HepG2 (cell line): ENCODE measurements around the gene AIMP2. TPM values are rescaled to one million over a fixed set of nuclear protein-coding genes. Genes with fewer than 3 reads are reported as not detected.
A peak's percentile ranks its signal among the peaks of the same experiment; 100 is the strongest.

ENCODE experiments used
- CHD2 ChIP-seq: IDR thresholded peaks from 2 replicates; pipeline ENCODE4 v1.6.1; 2011; ENCODE audit warnings: low read depth, low read length, improper control_type of control experiment
- FOXM1 ChIP-seq: sonication (generic); formaldehyde crosslinking; IDR thresholded peaks from 2 replicates; pipeline ENCODE4 v1.5.0; 2020; ENCODE audit warnings: missing genetic modification reagents
- HDAC1 ChIP-seq: sonication (generic); formaldehyde crosslinking; IDR thresholded peaks from 2 replicates; pipeline ENCODE4 v1.5.1; 2020; ENCODE audit warnings: mild to moderate bottlenecking, missing genetic modification reagents
- JARID2 ChIP-seq: sonication (generic); formaldehyde crosslinking; IDR thresholded peaks from 2 replicates; pipeline ENCODE4 v1.8.1; 2023; ENCODE audit warnings: missing genetic modification reagents, inconsistent platforms; ENCODE audit not compliant: insufficient replicate concordance
- NFE2L1 ChIP-seq: sonication (generic); formaldehyde crosslinking; IDR thresholded peaks from 2 replicates; pipeline ENCODE4 v1.4.0; 2020; ENCODE audit warnings: missing genetic modification reagents, mild to moderate bottlenecking, borderline replicate concordance
- NKX3-1 ChIP-seq: sonication (generic); formaldehyde crosslinking; IDR thresholded peaks from 2 replicates; pipeline ENCODE4 v1.5.0; 2020; ENCODE audit warnings: missing genetic modification reagents
- SOX5 ChIP-seq: IDR thresholded peaks from 2 replicates; pipeline ENCODE4 v1.6.1; 2016; ENCODE audit warnings: borderline replicate concordance
- U2AF1 ChIP-seq: fragments of 200-400 bp; formaldehyde crosslinking; optimal IDR thresholded peaks from 2 replicates; pipeline ENCODE3; 2017; ENCODE audit warnings: mild to moderate bottlenecking, low read depth, low read length
- ZFP62 ChIP-seq: sonication (generic); formaldehyde crosslinking; IDR thresholded peaks from 2 replicates; pipeline ENCODE4 v1.4.0; 2020; ENCODE audit warnings: missing genetic modification reagents
- ZNF34 ChIP-seq: sonication (generic); formaldehyde crosslinking; IDR thresholded peaks from 2 replicates; pipeline ENCODE4 v1.4.0; 2020; ENCODE audit warnings: mild to moderate bottlenecking, missing genetic modification reagents, borderline replicate concordance
- ZNF749 ChIP-seq: sonication (generic); formaldehyde crosslinking; IDR thresholded peaks from 2 replicates; pipeline ENCODE4 v1.8.0; 2022; ENCODE audit warnings: mild to moderate bottlenecking, missing genetic modification reagents, moderate library complexity, borderline replicate concordance
- ZNF878 ChIP-seq: sonication (generic); formaldehyde crosslinking; IDR thresholded peaks from 2 replicates; pipeline ENCODE4 v1.8.1; 2023; ENCODE audit warnings: mild to moderate bottlenecking, missing genetic modification reagents, moderate library complexity
- ZSCAN12 ChIP-seq: sonication (generic); formaldehyde crosslinking; IDR thresholded peaks from 2 replicates; pipeline ENCODE4 v1.9.0; 2021; ENCODE audit warnings: mild to moderate bottlenecking, missing genetic modification reagents
- polyA plus RNA-seq, 8 experiments: library from polyadenylated mRNA; depleted of rRNA in 3 of 8; stranded (reverse) in 7 of 8; unstranded in 1 of 8; fragments of >200 nt; fragmentation: Illumina TruSeq in 4 of 8; extraction: Trizol in 4 of 8; gene quantifications; 2 replicates each; pipeline versions ENCODE4 v1.2.1 to v1.2.3, GENCODE V29; 2011 to 2016; ENCODE audit warnings: low read depth in 4 of 8, missing spikeins in 1 of 8, mixed read lengths in 1 of 8; ENCODE audit not compliant: insufficient read depth in 1 of 8
- total RNA-seq, 5 experiments: library from RNA; depleted of rRNA; stranded (reverse); fragments of >200 nt; fragmentation: Illumina TruSeq; extraction: Trizol; gene quantifications; 2 replicates each; pipeline ENCODE4 v1.2.3, GENCODE V29; 2016; ENCODE audit warnings: low read depth in 1 of 5
- TF ChIP-seq, protein P1 (sequence below): sonication (generic); formaldehyde crosslinking; IDR thresholded peaks from 2 replicates; pipeline ENCODE4 v1.5.0; 2020; ENCODE audit warnings: missing genetic modification reagents
- TF ChIP-seq, protein P2 (sequence below): sonication (generic); formaldehyde crosslinking; IDR thresholded peaks from 2 replicates; pipeline ENCODE4 v1.8.1; 2023; ENCODE audit warnings: missing genetic modification reagents, inconsistent platforms, borderline replicate concordance
- TF ChIP-seq, protein P3 (sequence below): sonication (generic); formaldehyde crosslinking; IDR thresholded peaks from 2 replicates; pipeline ENCODE4 v1.5.1; 2020; ENCODE audit warnings: mild to moderate bottlenecking, missing genetic modification reagents, borderline replicate concordance
- TF ChIP-seq, protein P4 (sequence below): sonication (generic); formaldehyde crosslinking; IDR thresholded peaks from 2 replicates; pipeline ENCODE4 v1.4.0; 2020; ENCODE audit warnings: mild to moderate bottlenecking, missing genetic modification reagents
- TF ChIP-seq, protein P5 (sequence below): IDR thresholded peaks from 2 replicates; pipeline ENCODE4 v1.6.1; 2016; ENCODE audit warnings: missing genetic modification reagents, missing compliant biosample characterization

AIMP2 gene
- total and polyA plus RNA-seq, 2 of the 13 experiments (the other 11 are each of a cell fraction or from before 2014, with no cell fraction given) = 38.2 to 84.9 TPM

DNA sequence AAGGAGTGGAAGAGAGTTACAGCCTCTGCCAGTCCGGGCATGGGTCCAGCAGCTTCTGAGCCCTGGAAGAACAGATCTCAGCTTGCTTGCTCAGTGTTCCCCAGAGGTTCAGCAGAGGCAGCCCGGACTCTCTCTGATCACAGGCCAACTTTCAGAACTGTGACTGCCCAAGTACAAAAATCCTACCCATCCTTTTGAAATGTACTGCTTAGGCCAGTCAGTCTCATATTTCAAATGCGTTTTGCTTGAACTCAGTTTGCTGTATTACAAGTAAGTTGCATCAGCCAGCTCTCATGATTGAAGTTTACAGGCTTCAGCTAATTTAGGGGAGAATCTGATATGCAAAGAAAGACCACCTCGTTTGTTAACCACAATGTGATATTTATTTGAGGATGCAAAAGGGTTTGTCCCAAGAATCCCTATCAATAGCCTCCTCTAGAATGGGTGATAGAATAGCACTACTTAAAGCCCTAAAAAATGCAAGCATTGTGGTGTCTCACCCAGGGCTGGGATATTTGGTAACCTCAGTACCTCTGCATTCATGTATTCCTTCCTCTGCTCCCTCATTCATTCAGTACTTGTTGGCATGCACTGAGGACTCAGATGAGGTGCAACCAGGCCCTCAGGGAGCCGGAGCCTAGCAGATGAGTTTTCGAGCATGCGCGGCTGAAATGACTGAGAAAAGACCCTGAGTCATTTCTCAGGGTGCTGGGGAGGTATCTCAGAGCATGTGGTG is 7.0 kb downstream of the AIMP2 start (continued):
- TF ChIP-seq, protein P1, sequence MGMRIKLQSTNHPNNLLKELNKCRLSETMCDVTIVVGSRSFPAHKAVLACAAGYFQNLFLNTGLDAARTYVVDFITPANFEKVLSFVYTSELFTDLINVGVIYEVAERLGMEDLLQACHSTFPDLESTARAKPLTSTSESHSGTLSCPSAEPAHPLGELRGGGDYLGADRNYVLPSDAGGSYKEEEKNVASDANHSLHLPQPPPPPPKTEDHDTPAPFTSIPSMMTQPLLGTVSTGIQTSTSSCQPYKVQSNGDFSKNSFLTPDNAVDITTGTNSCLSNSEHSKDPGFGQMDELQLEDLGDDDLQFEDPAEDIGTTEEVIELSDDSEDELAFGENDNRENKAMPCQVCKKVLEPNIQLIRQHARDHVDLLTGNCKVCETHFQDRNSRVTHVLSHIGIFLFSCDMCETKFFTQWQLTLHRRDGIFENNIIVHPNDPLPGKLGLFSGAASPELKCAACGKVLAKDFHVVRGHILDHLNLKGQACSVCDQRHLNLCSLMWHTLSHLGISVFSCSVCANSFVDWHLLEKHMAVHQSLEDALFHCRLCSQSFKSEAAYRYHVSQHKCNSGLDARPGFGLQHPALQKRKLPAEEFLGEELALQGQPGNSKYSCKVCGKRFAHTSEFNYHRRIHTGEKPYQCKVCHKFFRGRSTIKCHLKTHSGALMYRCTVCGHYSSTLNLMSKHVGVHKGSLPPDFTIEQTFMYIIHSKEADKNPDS (CRISPR knock-in tag) = no peak
- no peak for TF ChIP-seq FOXM1 (CRISPR knock-in tag)
- TF ChIP-seq, protein P2, sequence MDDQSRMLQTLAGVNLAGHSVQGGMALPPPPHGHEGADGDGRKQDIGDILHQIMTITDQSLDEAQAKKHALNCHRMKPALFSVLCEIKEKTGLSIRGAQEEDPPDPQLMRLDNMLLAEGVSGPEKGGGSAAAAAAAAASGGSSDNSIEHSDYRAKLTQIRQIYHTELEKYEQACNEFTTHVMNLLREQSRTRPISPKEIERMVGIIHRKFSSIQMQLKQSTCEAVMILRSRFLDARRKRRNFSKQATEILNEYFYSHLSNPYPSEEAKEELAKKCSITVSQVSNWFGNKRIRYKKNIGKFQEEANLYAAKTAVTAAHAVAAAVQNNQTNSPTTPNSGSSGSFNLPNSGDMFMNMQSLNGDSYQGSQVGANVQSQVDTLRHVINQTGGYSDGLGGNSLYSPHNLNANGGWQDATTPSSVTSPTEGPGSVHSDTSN (CRISPR knock-in tag) = no peak
- no peak for TF ChIP-seq SOX5 (CRISPR knock-in tag)
- no peak for TF ChIP-seq CHD2
- TF ChIP-seq NKX3-1 = no peak
- TF ChIP-seq, protein P3, sequence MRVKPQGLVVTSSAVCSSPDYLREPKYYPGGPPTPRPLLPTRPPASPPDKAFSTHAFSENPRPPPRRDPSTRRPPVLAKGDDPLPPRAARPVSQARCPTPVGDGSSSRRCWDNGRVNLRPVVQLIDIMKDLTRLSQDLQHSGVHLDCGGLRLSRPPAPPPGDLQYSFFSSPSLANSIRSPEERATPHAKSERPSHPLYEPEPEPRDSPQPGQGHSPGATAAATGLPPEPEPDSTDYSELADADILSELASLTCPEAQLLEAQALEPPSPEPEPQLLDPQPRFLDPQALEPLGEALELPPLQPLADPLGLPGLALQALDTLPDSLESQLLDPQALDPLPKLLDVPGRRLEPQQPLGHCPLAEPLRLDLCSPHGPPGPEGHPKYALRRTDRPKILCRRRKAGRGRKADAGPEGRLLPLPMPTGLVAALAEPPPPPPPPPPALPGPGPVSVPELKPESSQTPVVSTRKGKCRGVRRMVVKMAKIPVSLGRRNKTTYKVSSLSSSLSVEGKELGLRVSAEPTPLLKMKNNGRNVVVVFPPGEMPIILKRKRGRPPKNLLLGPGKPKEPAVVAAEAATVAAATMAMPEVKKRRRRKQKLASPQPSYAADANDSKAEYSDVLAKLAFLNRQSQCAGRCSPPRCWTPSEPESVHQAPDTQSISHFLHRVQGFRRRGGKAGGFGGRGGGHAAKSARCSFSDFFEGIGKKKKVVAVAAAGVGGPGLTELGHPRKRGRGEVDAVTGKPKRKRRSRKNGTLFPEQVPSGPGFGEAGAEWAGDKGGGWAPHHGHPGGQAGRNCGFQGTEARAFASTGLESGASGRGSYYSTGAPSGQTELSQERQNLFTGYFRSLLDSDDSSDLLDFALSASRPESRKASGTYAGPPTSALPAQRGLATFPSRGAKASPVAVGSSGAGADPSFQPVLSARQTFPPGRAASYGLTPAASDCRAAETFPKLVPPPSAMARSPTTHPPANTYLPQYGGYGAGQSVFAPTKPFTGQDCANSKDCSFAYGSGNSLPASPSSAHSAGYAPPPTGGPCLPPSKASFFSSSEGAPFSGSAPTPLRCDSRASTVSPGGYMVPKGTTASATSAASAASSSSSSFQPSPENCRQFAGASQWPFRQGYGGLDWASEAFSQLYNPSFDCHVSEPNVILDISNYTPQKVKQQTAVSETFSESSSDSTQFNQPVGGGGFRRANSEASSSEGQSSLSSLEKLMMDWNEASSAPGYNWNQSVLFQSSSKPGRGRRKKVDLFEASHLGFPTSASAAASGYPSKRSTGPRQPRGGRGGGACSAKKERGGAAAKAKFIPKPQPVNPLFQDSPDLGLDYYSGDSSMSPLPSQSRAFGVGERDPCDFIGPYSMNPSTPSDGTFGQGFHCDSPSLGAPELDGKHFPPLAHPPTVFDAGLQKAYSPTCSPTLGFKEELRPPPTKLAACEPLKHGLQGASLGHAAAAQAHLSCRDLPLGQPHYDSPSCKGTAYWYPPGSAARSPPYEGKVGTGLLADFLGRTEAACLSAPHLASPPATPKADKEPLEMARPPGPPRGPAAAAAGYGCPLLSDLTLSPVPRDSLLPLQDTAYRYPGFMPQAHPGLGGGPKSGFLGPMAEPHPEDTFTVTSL (CRISPR knock-in tag) = no peak
- TF ChIP-seq NFE2L1 = no peak
- TF ChIP-seq ZFP62 (CRISPR knock-in tag) = no peak
- no peak for TF ChIP-seq JARID2 (CRISPR knock-in tag)
- TF ChIP-seq, protein P4, sequence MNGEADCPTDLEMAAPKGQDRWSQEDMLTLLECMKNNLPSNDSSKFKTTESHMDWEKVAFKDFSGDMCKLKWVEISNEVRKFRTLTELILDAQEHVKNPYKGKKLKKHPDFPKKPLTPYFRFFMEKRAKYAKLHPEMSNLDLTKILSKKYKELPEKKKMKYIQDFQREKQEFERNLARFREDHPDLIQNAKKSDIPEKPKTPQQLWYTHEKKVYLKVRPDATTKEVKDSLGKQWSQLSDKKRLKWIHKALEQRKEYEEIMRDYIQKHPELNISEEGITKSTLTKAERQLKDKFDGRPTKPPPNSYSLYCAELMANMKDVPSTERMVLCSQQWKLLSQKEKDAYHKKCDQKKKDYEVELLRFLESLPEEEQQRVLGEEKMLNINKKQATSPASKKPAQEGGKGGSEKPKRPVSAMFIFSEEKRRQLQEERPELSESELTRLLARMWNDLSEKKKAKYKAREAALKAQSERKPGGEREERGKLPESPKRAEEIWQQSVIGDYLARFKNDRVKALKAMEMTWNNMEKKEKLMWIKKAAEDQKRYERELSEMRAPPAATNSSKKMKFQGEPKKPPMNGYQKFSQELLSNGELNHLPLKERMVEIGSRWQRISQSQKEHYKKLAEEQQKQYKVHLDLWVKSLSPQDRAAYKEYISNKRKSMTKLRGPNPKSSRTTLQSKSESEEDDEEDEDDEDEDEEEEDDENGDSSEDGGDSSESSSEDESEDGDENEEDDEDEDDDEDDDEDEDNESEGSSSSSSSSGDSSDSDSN (CRISPR knock-in tag) = no peak; the same call in 1 of the 2 replicates
- TF ChIP-seq, protein P5, sequence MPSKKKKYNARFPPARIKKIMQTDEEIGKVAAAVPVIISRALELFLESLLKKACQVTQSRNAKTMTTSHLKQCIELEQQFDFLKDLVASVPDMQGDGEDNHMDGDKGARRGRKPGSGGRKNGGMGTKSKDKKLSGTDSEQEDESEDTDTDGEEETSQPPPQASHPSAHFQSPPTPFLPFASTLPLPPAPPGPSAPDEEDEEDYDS (CRISPR knock-in tag) = no peak
- no peak for TF ChIP-seq ZSCAN12 (CRISPR knock-in tag)
- TF ChIP-seq HDAC1 = no peak
- TF ChIP-seq ZNF749 = no peak
- TF ChIP-seq U2AF1 = no peak
- TF ChIP-seq ZNF34 = 0 out of 2 replicates have a peak, but pooled peaks have one; percentile 48
- 0 out of 2 replicates have a peak, but pooled peaks have one; percentile 27 for TF ChIP-seq ZNF878
